Heart left ventricle (tissue), 13 donors: ENCODE data around the gene ITPK1.

ENCODE experiments used
- CTCF ChIP-seq, 12 donors: fragments of 200-600 bp; sonication (generic) in 4 of 12; IDR thresholded peaks; one replicate each; pipeline versions ENCODE4 v1.5.0 to v1.8.0; 2018 to 2022; ENCODE audit warnings: antibody characterized with exemption in 12 of 12, mild to moderate bottlenecking in 5 of 12
- POLR2A ChIP-seq, 2 donors: fragments of 450-650 bp; IDR thresholded peaks; one replicate each; pipeline ENCODE4 v1.6.1; 2017; ENCODE audit warnings: antibody characterized with exemption in 2 of 2, mild to moderate bottlenecking in 2 of 2, moderate library complexity in 2 of 2
- donor health status: ischemic (EF 13 %, LVEDD 7.1; RV severe dilation, severe dysfunction).
- donor health status: DM: no; HTN: yes; CAD: no.
- donor health status: DM: no; HTN: no; CAD: no.
- donor health status: ischemic (EF 25% LVEDD 6.9; RV normal size, moderate dysfunction).
- donor health status: ischemic (EF 25% LVEDD 5.7; RV mildly dilated, moderate dysfunction).
- donor health status: ischemic (EF 35%, LVEDD 5.7; RV mildly dilated, moderate dysfunction).
- donor health status: nonischemic (EF 11% LVEDD 7.7; RV severe dilation, severe dysfunction).
- donor health status: DM: yes; HTN: yes; CAD: no.
- donor health status: PGD.
- donor health status: ischemic (EF 29% LVEDD 5.4; RV normal size, mild dysfunction).
- donor health status: nonischemic (EF 23%, LVEDD 6.1; RV moderate dilation, normal function).

GRCh38 chr14:93023802-93024434, 91.8 kb downstream of the ITPK1 start:
- no peak for TF ChIP-seq CTCF (IDR thresholded peaks at IDR 0.05)
- no peak for TF ChIP-seq POLR2A (IDR thresholded peaks at IDR 0.05)
